Endothelial cell of umbilical vein (primary cell): Measurements from ENCODE around the gene NEDD4L. TPM values are rescaled to one million over a fixed set of nuclear protein-coding genes. Genes with fewer than 3 reads are reported as not detected.

Experiments used
- BruUV-seq: library from RNA; stranded (reverse); fragments of 400-500 nt; replicated peaks from 2 replicates; lab custom pipeline; 2021; lab: Mats Ljungman, UMichigan
- CTCF ChIA-PET: fragments of 300-600, 350-600 bp; sonication (Branson Sonifier 250); formaldehyde crosslinking; loops from one replicate; lab custom pipeline; 2021; ENCODE audit warnings: antibody characterized with exemption, inconsistent platforms; lab: Charles Lee
- POLR2A ChIA-PET: fragments of 300-600, 350-600 bp; sonication (Branson Sonifier 250); formaldehyde crosslinking; loops from one replicate; lab custom pipeline; 2021; ENCODE audit warnings: antibody characterized with exemption, inconsistent platforms; lab: Charles Lee
- DNase-seq: peaks from one replicate; pipeline ENCODE4 v3.0.0-alpha.2; 2011; ENCODE audit warnings: low read depth, low spot score
- FAIRE-seq: peaks from 2 replicates; lab custom pipeline; 2011; peaks lifted over from hg19 to GRCh38; lab: Jason Lieb, UNC
- H2AFZ ChIP-seq: 2 replicates; pipeline ENCODE4 v1.6.0; 2012; ENCODE audit warnings: low read depth, low read length, control low read depth, inconsistent platforms
- H3K27ac ChIP-seq: 2 replicates; pipeline ENCODE4 v1.5.1; 2011; ENCODE audit warnings: low read depth, mild to moderate bottlenecking, control low read depth, low read length, moderate library complexity; ENCODE audit not compliant: insufficient read depth
- H3K27me3 ChIP-seq, 2 experiments: 2 replicates each; pipeline versions ENCODE4 v1.6.0 to v1.6.1; 2011; ENCODE audit warnings: low read length in 2 of 2, mixed read lengths in 1 of 2; ENCODE audit not compliant: control insufficient read depth in 2 of 2, insufficient read depth in 2 of 2
- H3K36me3 ChIP-seq, 2 experiments: 2 replicates in 1 of 2; 3 replicates in 1 of 2; pipeline ENCODE4 v1.5.1; 2011; ENCODE audit warnings: low read length in 2 of 2, mild to moderate bottlenecking in 1 of 2, moderate library complexity in 1 of 2; ENCODE audit not compliant: control insufficient read depth in 2 of 2, insufficient read depth in 2 of 2; ENCODE audit errors: extremely low read depth in 1 of 2
- H3K4me1 ChIP-seq: 3 replicates; pipeline ENCODE4 v1.5.1; 2011; ENCODE audit warnings: mild to moderate bottlenecking, low read length; ENCODE audit not compliant: control insufficient read depth, insufficient read depth; ENCODE audit errors: extremely low read depth
- H3K4me2 ChIP-seq: 2 replicates; pipeline ENCODE4 v1.6.1; 2011; ENCODE audit warnings: low read length, control low read depth, mixed read lengths; ENCODE audit not compliant: insufficient read depth
- H3K4me3 ChIP-seq, 3 experiments: fragments of 200-600 bp in 1 of 3; sonication (generic), shearing (Covaris generic) in 1 of 3; replicated peaks in 1 of 3; 2 replicates each; pipeline ENCODE4 v1.5.1; 2011 to 2016; ENCODE audit warnings: control low read depth in 3 of 3, low read length in 3 of 3, mild to moderate bottlenecking in 2 of 3, inconsistent platforms in 1 of 3, low read depth in 1 of 3, moderate library complexity in 1 of 3; ENCODE audit not compliant: insufficient read depth in 1 of 3
- H3K79me2 ChIP-seq: 2 replicates; pipeline ENCODE4 v1.6.0; 2012; ENCODE audit warnings: low read length, inconsistent platforms; ENCODE audit not compliant: control insufficient read depth, insufficient read depth
- H3K9ac ChIP-seq: replicated peaks from 2 replicates; pipeline ENCODE3; 2011; ENCODE audit warnings: low read length, control low read depth; ENCODE audit not compliant: insufficient read depth; ENCODE audit errors: extremely low read depth
- H3K9me1 ChIP-seq: replicated peaks from 3 replicates; pipeline ENCODE4 v1.6.0; 2011; ENCODE audit warnings: mild to moderate bottlenecking, low read length; ENCODE audit not compliant: control insufficient read depth, insufficient read depth; ENCODE audit errors: extremely low read depth
- H3K9me3 ChIP-seq: replicated peaks from 2 replicates; pipeline ENCODE4 v1.5.1; 2012; ENCODE audit warnings: low read length, inconsistent platforms; ENCODE audit not compliant: control insufficient read depth, insufficient read depth
- H4K20me1 ChIP-seq: replicated peaks from 2 replicates; pipeline ENCODE3; 2011; ENCODE audit warnings: mild to moderate bottlenecking, low read length; ENCODE audit not compliant: control insufficient read depth, insufficient read depth; ENCODE audit errors: extremely low read depth
- EZH2 ChIP-seq: IDR thresholded peaks from 2 replicates; pipeline ENCODE4 v1.6.1; 2012; ENCODE audit warnings: borderline replicate concordance, low read depth, mild to moderate bottlenecking, moderate library complexity, low read length, inconsistent platforms; ENCODE audit not compliant: severe bottlenecking
- FOS ChIP-seq: IDR thresholded peaks from 2 replicates; pipeline ENCODE4 v1.6.1; 2011; ENCODE audit warnings: mild to moderate bottlenecking, low read length, moderate library complexity, borderline replicate concordance; ENCODE audit not compliant: insufficient read depth
- GATA2 ChIP-seq: IDR thresholded peaks from 2 replicates; pipeline ENCODE4 v1.7.0; 2011; ENCODE audit warnings: low read depth, mild to moderate bottlenecking, moderate library complexity, mixed read lengths, low read length; ENCODE audit not compliant: insufficient read length, insufficient read depth
- JUN ChIP-seq: IDR thresholded peaks from 2 replicates; pipeline ENCODE4 v1.6.1; 2011; ENCODE audit warnings: borderline replicate concordance, low read depth; ENCODE audit not compliant: insufficient read length, insufficient read depth
- MYC ChIP-seq: IDR thresholded peaks from one replicate; pipeline ENCODE4 v1.6.1; 2011; ENCODE audit warnings: mild to moderate bottlenecking, low read depth, low read length
- POLR2A ChIP-seq: IDR thresholded peaks from 2 replicates; pipeline ENCODE4 v1.6.1; 2012; ENCODE audit warnings: low read depth, mild to moderate bottlenecking, control low read depth, low read length
- POLR2AphosphoS5 ChIP-seq: IDR thresholded peaks from 2 replicates; pipeline ENCODE4 v1.6.1; 2012; ENCODE audit warnings: low read depth, mild to moderate bottlenecking, control low read depth, low read length, moderate library complexity; ENCODE audit not compliant: insufficient read depth
- dilution Hi-C: fragments of 300-500 bp; cut with MboI; formaldehyde crosslinking; loops from one replicate; pipeline ENCODE4 v1.15.0; 2019; ENCODE audit warnings: low sequenced_read_pairs; ENCODE audit not compliant: extremely low pct_ligation_motif_present
- intact Hi-C: fragments of 100-400 bp; cut with micrococcal nuclease; formaldehyde crosslinking; loops from one replicate; pipeline ENCODE4 v1.10.0; 2022
- polyA plus RNA-seq, 4 experiments: library from polyadenylated mRNA; depleted of rRNA in 3 of 4; stranded (reverse) in 3 of 4; unstranded in 1 of 4; fragments of >200 nt; gene quantifications; 2 replicates each; pipeline versions ENCODE4 v1.2.1 to v1.2.3, GENCODE V29; 2011 to 2012; ENCODE audit warnings: missing spikeins in 1 of 4
- total RNA-seq: library from RNA; stranded (reverse); gene quantifications from 2 replicates; pipeline ENCODE4 v1.2.3, GENCODE V29; 2021
- TF ChIP-seq, protein P1 (sequence below): IDR thresholded peaks from 2 replicates; pipeline ENCODE4 v1.6.1; 2011; ENCODE audit not compliant: insufficient read depth, insufficient read length
- TF ChIP-seq, protein P2 (sequence below), 2 donors: IDR thresholded peaks; 1 replicate in 1 of 2; 2 replicates in 1 of 2; pipeline ENCODE4 v1.5.1; 2011; ENCODE audit warnings: low read length in 2 of 2, mild to moderate bottlenecking in 2 of 2, moderate library complexity in 2 of 2, control low read depth in 1 of 2, inconsistent platforms in 1 of 2, low read depth in 1 of 2; ENCODE audit not compliant: insufficient read depth in 1 of 2; ENCODE audit errors: extremely low read depth in 1 of 2

NEDD4L gene
- total and polyA plus RNA-seq, 2 donors (not counting 3 experiments of a cell fraction or from before 2014, with no cell fraction given) = 20.5 to 78.9 TPM

DNA sequence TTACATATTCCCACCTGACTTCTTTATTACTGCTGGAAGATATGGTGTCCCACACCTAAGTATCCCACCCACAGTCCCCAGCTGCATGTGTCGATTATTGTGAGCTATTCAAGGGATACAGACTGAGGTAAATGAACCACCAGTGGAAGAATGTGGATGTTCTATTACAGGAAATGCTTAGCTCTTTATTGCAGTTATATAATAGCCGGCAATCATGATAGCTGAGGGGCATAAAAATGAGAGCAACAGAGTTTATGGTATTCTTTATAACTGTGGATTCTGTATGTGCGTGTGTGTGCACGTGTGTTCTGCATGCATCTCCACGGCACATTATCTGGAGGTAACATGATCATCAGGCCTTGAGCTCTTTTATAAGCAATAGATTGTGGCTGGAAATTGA, 198.9 kb downstream of the NEDD4L start:
- BruUV-seq = no TSS peak
- Histone ChIP-seq H3K9me3 (no peaks in the 10 kb centered on the region), H3K4me2 (peak overlapping the region; percentile 21), H2AFZ (no peak overlapping the region), H3K9ac (no peak overlapping the region), H3K79me2 (no peaks in the 10 kb centered on the region), H3K4me1 (peaks cover 45% of the 10 kb centered on the region), H3K27me3 (no peaks in the 10 kb centered on the region), H3K27ac (no peak overlapping the region), H3K4me3 (no peak overlapping the region), H3K36me3 (no peaks in the 10 kb centered on the region), H4K20me1 (no peaks in the 10 kb centered on the region), H3K9me1 (no peaks in the 10 kb centered on the region)
- CTCF ChIA-PET = interaction anchor here (0.6 to 1.5 kb wide), 9 partner anchors 11 to 199 kb away, joined by 3 to 5 read pairs (median 4); partner anchors contain the start of gene NEDD4L
- FAIRE-seq (peak; percentile 15), DNase-seq (peak; percentile 11)
- dilution Hi-C loops (no loop called here), intact Hi-C loops (no loop called here)
- POLR2A ChIA-PET = no interaction called here
- TF ChIP-seq POLR2AphosphoS5 = no peak
- TF ChIP-seq GATA2 = no peak
- TF ChIP-seq, protein P1, sequence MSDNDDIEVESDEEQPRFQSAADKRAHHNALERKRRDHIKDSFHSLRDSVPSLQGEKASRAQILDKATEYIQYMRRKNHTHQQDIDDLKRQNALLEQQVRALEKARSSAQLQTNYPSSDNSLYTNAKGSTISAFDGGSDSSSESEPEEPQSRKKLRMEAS = no peak

DNA sequence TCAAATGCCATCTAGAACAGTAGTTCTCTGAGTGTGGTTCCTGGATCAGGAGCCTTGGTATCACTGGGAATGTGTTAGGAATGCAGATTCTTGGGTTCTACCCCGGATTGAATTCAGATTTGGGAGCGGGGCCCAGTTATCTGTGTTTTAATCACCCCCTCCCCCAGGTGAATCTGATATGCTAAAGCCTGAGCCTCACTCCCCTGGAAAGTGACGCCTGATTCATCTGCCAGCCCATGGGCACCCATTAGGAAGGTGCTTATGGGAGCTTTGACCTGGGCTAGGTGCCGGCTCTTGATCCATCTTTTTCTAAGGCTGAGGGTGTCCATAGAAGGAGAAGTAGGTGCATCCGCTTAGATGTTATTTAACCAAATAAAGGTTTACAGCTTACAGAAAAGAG, 199.4 kb downstream of the NEDD4L start:
- dilution Hi-C loops = no loop called here
- Histone ChIP-seq H3K79me2 (no peaks in the 10 kb centered on the region), H3K27me3 (no peaks in the 10 kb centered on the region), H4K20me1 (no peaks in the 10 kb centered on the region), H3K9me3 (no peaks in the 10 kb centered on the region), H3K36me3 (no peaks in the 10 kb centered on the region), H3K27ac (no peak overlapping the region), H3K9ac (no peak overlapping the region), H2AFZ (no peak overlapping the region), H3K4me1 (peaks cover 46% of the 10 kb centered on the region), H3K4me2 (no peak overlapping the region), H3K9me1 (no peaks in the 10 kb centered on the region), H3K4me3 (no peak overlapping the region)
- ChIA-PET CTCF (interaction anchor here (0.6 to 1.5 kb wide), 9 partner anchors 11 to 200 kb away, joined by 3 to 5 read pairs (median 4); partner anchors contain the start of gene NEDD4L), POLR2A (no interaction called here)
- BruUV-seq = no TSS peak
- intact Hi-C loops = no loop called here
- FAIRE-seq (no peak), DNase-seq (no peak)
- no peak for TF ChIP-seq FOS
- TF ChIP-seq JUN = no peak
- TF ChIP-seq GATA2 = no peak
- TF ChIP-seq MYC = no peak
- TF ChIP-seq POLR2AphosphoS5 = no peak
- TF ChIP-seq POLR2A = no peak
- TF ChIP-seq, protein P1 = no peak
- TF ChIP-seq EZH2 = no peak
- TF ChIP-seq, protein P2, sequence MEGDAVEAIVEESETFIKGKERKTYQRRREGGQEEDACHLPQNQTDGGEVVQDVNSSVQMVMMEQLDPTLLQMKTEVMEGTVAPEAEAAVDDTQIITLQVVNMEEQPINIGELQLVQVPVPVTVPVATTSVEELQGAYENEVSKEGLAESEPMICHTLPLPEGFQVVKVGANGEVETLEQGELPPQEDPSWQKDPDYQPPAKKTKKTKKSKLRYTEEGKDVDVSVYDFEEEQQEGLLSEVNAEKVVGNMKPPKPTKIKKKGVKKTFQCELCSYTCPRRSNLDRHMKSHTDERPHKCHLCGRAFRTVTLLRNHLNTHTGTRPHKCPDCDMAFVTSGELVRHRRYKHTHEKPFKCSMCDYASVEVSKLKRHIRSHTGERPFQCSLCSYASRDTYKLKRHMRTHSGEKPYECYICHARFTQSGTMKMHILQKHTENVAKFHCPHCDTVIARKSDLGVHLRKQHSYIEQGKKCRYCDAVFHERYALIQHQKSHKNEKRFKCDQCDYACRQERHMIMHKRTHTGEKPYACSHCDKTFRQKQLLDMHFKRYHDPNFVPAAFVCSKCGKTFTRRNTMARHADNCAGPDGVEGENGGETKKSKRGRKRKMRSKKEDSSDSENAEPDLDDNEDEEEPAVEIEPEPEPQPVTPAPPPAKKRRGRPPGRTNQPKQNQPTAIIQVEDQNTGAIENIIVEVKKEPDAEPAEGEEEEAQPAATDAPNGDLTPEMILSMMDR (IDR thresholded peaks at IDR 0.05; ENCODE audit: extremely low read depth in 1 of 2, insufficient read depth in 1 of 2, low read depth in 1 of 2, low read length in 2 of 2) = no peak
